Daoy (cell line): Measurements from ENCODE around the gene LPCAT3. TPM values are rescaled to one million over a fixed set of nuclear protein-coding genes. Genes with fewer than 3 reads are reported as not detected.
A peak's percentile ranks its signal among the peaks of the same experiment; 100 is the strongest.
"Not testable (repeated sequence)": the region's sequence is repeated elsewhere in the genome, so short reads cannot be mapped to it uniquely, and the experiment has no call there.

Experiments used
- DNase-seq: peaks from one replicate; pipeline ENCODE4 v3.0.0-alpha.2; 2015; ENCODE audit warnings: low read depth
- total RNA-seq: library from RNA; depleted of rRNA; stranded (reverse); fragments of >200 nt; shearing (Covaris generic); gene quantifications from 2 replicates; pipeline ENCODE4 v1.2.3, GENCODE V29; 2014

The LPCAT3 gene
- total RNA-seq, 1 experiment from 2014 or later, result 13.7 TPM

GRCh38 chr12:7038591-7038990, 20.3 kb upstream of the LPCAT3 start:
- no peak for DNase-seq

DNA sequence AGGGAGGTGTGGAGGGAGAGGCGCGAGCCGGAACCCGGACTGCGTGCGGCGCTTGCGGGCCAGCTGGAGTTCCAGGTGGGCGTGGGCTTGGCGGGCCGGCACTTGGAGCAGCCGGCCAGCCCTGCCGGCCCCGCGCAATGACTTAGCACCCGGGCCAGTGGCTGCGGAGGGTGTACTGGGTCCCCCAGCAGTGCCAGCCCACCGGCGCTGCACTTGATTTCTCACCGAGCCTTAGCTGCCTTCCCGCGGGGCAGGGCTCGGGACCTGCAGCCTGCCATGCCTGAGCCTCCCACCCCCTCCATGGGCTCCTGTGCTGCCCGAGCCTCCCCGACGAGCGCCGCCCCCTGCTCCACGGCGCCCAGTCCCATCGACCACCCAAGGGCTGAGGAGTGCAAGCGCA, 19.1 kb upstream of the LPCAT3 start:
- DNase-seq, result not testable (repeated sequence)

DNA sequence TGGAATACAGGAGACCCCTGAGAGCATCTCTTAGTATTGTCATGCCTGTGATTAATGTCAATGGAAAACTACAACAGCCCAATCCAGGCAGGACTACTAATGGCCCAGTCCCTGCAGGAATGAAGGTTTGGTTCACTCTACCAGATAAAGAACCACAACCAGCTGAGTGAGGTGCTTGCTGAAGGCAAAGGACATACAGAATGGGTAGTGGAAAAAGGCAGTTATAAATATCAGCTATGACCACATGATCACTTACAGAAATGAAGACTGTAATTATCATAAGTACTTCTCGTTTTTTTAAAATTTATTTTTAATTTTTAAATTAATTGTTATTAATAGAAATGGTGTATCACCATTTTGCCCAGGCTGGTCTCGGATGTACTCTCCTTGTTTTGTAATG, 17.2 kb upstream of the LPCAT3 start:
- no peak for DNase-seq

DNA sequence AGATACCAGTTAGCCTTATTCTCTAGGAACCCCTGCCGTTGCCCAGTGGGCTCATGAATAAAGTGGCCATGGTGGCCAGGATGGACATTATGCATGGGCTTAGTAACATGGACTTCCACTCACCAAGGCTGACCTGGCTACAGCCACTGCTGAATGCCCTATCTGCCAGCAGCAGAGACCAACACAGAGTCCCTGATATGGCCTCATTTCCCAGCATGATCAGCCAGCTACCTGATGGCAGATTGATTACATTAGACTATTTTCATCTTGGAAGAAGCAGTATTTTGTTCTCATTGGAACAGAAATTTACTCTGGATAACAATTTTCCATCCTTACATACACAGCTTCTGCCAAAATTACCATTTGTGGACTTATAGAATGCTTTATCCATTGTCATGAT, 16.2 kb upstream of the LPCAT3 start:
- no peak for DNase-seq

DNA sequence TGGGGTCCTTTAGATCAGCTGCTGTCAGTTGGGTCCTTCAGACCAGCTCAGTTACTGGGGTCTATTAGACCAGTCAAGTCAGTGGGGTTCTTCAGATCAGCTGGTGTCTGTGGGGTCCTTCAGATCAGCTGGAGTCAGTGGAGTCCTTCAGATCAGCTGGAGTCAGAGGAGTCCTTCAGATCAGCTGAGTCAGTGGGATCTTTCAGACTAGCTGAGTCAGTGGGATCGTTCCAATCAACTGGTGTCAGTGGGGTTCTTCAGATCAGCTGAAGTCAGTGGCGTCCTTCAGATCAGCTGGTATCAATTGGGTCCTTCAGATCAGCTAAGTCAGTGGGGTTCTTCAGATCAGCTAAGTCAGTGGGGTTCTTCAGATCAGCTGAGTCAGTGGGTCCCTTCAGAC, 14.7 kb upstream of the LPCAT3 start:
- DNase-seq, result no peak

DNA sequence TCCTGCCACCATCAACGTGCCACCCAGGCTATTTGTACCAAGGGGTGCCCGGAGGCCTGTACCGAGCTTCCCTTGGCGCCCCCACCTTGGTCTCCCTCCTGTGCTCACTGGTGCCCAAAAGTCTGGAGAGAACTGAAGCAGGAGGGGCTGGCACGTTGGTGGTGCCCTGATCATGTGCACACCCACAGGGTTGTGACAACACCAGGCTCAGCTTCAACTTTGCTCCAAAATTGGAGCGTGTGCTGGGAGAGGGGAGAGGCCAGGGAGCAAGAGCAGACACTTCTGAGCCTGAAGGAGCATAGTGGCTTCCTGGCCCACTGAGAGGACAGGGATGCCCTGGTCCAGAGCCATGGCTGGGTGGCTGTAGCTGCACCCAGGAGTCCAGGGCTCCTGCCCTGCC, 13.0 kb upstream of the LPCAT3 start:
- DNase-seq, result no peak

- DNase-seq, result no peak
Observed at GRCh38 chr12:7026854-7027253, 8.6 kb upstream of the LPCAT3 start.

GRCh38 chr12:7023114-7023513, 4.8 kb upstream of the LPCAT3 start:
- no peak for DNase-seq

- peak; percentile 17 for DNase-seq
Observed at GRCh38 chr12:7021956-7022355, 3.7 kb upstream of the LPCAT3 start.

GRCh38 chr12:7019043-7019569, 830 bp upstream of the LPCAT3 start:
- DNase-seq, result no peak

- no peak for DNase-seq
Observed at GRCh38 chr12:7017870-7018349, 366 bp downstream of the LPCAT3 start.

GRCh38 chr12:7016958-7017571, 1.2 kb downstream of the LPCAT3 start:
- no peak for DNase-seq

DNA sequence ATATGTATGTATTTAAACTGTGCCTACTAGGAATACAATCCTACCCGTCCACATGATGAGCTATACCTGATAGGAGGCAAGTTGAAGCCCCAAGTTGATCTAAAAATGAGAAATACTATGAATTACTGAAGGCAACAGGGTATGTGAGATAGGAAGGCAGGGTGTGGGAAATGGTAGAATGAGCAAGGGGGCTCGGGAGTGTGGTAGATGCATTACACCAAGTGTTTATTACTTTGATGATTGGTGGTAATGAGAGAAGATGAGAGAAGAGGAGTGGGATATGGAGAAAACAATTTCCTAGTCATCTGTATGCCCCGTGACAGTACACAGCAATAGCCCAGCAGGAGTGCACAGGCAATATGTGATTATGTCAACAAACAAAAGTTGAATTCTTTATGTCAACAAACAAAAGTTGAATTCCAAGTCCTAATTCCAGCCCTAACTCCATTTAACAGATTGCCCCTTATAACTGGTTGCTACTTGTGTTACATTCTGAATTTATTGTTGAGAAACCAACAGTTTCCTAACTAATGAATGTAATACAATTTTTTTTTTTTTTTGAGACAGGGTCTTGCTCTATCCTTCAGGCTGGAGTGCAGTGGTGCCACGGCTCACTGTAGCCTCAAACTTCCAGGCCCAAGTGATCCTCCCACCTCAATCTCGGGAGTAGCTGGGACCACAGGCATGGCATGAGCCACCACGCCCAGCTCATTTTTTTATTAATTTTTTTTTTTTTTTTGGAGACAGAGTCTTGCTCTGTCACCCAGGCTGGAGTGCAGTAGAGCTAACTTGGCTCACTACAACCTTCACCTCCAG, 2.5 kb downstream of the LPCAT3 start:
- no peak for DNase-seq

DNA sequence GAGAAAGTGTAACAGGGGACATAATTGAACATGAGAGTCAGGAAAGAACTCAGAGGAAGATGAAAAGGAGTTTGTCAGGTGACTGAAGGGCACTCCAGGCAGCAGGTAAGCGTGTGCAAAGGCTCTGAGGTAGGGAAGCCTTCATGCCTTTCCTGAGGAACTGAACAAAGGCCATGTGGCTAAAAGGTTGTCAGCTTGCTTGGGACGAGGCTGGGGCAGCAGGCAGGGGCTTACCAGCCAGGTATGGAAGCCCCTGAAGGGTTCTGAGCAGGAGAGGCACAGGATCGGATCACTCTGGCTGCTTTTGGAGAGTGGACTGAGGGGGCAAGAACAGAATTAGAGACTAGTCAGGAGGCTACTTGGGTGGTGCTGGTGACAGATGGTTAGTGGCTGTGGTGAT, 5.2 kb downstream of the LPCAT3 start:
- DNase-seq, result no peak

- DNase-seq, result no peak
Observed at GRCh38 chr12:7012024-7012607, 6.2 kb downstream of the LPCAT3 start.

DNA sequence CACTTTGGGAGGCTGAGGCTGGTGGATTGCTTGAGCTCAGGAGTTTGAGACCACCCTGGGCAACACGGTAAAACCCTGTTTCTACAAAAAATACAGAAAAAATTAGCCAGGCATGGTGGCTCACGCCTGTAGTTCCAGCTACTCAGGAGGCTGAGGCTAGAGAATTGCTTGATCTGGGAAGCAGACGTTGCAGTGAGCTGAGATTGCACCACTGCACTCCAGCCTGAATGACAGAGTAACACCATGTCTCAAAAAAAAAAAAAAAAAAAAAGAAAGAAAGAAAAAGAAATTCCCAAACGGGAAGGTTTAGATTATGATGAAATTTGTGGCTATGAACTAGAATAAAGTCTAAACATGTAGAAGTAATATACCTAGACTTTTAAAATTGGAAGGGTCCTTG, 6.9 kb downstream of the LPCAT3 start:
- DNase-seq, result not testable (repeated sequence)

GRCh38 chr12:7009512-7009911, 8.8 kb downstream of the LPCAT3 start:
- no peak for DNase-seq

- no peak for DNase-seq
Observed at GRCh38 chr12:7008864-7009263, 9.4 kb downstream of the LPCAT3 start.

- DNase-seq, result no peak
Observed at GRCh38 chr12:7006639-7007038, 11.6 kb downstream of the LPCAT3 start.

DNA sequence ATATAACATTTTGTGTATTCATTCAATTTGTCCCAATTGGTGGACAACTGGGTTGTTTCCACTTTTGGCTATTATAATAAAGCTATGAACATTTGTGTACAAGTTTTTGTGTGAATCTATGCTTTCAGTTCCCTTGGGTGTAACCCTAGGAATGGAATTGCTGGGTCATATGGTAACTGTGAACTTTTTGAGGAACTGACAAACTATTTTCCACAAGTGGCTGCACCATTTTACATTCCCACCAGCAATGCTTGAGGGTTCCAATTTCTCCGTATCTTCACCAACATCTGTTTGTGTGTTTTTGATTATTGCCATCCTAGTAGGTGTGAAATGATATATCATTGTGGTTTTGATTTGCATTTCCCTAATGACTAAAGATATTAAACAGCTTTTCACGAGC, 13.0 kb downstream of the LPCAT3 start:
- DNase-seq, result no peak

DNA sequence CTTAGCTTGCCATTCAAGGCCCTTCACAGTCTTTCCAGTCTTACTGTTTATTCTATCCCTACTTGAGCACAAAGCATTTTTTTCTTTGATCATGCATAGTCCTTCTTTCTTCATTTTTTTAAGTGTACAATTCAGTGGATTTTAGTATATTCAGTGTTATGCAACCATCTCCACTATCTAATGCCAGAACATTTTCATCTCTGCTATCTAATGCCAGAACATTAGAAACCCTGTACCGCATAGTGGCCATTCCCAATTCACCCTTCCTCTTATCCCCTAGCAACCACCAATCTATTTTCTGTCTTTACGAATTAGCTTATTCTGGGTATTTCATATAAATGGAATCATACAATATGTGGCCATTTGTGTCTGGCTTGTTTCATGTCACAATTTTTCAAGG, 13.4 kb downstream of the LPCAT3 start:
- no peak for DNase-seq

GRCh38 chr12:7004287-7004803, 13.9 kb downstream of the LPCAT3 start:
- DNase-seq, result no peak
